HuH-7 (cell line): ENCODE measurements around the gene EGR2.

Source experiments
- DNase-seq: peaks from one replicate; pipeline ENCODE4 v3.0.0; 2011; ENCODE audit warnings: low spot score

EGR2 gene

GRCh38 chr10:62816331-62817120 is at the start of gene EGR2:
Gene EGR2, minus strand, starts transcription at chr10:62816366. Its CDS starts 337 bp downstream, at chr10:62816029.
- peak; percentile 93 for DNase-seq

- DNase-seq, result no peak
Measured at GRCh38 chr10:62862447-62862846, 46.3 kb upstream of the EGR2 start.

- DNase-seq, result no peak
Measured at GRCh38 chr10:62861507-62861906, 45.3 kb upstream of the EGR2 start.

GRCh38 chr10:62860946-62861345 is 44.8 kb upstream of the EGR2 start:
- no peak for DNase-seq

GRCh38 chr10:62858364-62858763 is 42.2 kb upstream of the EGR2 start:
- no peak for DNase-seq

GRCh38 chr10:62856021-62856420 is 39.9 kb upstream of the EGR2 start:
- no peak for DNase-seq

- DNase-seq, result no peak
Measured at GRCh38 chr10:62853710-62854109, 37.5 kb upstream of the EGR2 start.

GRCh38 chr10:62852961-62853702 is 37.0 kb upstream of the EGR2 start:
- DNase-seq, result no peak

- DNase-seq, result no peak
Measured at GRCh38 chr10:62851442-62851841, 35.3 kb upstream of the EGR2 start.

GRCh38 chr10:62850646-62851045 is 34.5 kb upstream of the EGR2 start:
- DNase-seq, result no peak

GRCh38 chr10:62847433-62847832 is 31.3 kb upstream of the EGR2 start:
- no peak for DNase-seq

GRCh38 chr10:62844280-62845011 is 28.3 kb upstream of the EGR2 start:
- DNase-seq, result no peak

GRCh38 chr10:62843600-62843999 is 27.4 kb upstream of the EGR2 start:
- no peak for DNase-seq

- DNase-seq, result no peak
Measured at GRCh38 chr10:62842983-62843382, 26.8 kb upstream of the EGR2 start.

GRCh38 chr10:62839590-62839989 is 23.4 kb upstream of the EGR2 start:
- DNase-seq, result no peak

- DNase-seq, result no peak
Measured at GRCh38 chr10:62831346-62831745, 15.2 kb upstream of the EGR2 start.

- no peak for DNase-seq
Measured at GRCh38 chr10:62830679-62831078, 14.5 kb upstream of the EGR2 start.

- DNase-seq, result no peak
Measured at GRCh38 chr10:62829622-62830021, 13.5 kb upstream of the EGR2 start.

GRCh38 chr10:62826273-62826672 is 10.1 kb upstream of the EGR2 start:
- DNase-seq, result no peak

- no peak for DNase-seq
Measured at GRCh38 chr10:62820586-62820985, 4.4 kb upstream of the EGR2 start.

GRCh38 chr10:62819141-62819920 is 3.2 kb upstream of the EGR2 start:
- DNase-seq, result no peak

- no peak for DNase-seq
Measured at GRCh38 chr10:62818426-62819011, 2.4 kb upstream of the EGR2 start.
